ENCODE measurements around the gene KLHDC3.
A peak's percentile ranks its signal among the peaks of the same experiment; 100 is the strongest.
"Not testable (repeated sequence)": the region's sequence is repeated elsewhere in the genome, so short reads cannot be mapped to it uniquely, and the experiment has no call there.

The KLHDC3 gene

DNA sequence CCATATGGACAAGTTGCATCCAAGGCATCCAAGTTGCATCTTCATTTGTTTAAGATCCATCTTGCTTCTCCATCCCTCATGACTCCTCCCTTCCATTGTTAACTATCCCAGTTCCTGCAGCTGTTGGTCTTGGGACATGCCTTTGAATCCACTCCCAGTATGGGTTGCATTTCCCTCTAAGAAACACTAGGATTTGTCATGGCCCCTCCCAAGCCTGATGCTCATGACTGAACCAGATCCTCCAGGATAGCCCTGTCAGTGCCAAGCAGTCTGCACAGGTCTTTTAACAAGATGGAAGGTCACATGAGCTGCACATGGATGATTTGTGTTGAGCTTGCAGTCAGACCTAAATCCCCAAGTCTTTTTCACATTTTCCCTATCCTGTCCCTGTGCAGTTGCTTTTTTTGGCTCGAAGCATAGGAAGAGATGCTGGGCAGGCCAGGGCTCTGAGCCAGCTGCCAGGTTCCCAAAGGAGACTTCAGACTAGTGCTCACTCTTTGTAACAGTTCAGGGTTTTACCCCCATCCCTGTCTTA, 25.5 kb upstream of the KLHDC3 start:
- DNase-seq (ENCODE audit: low read depth) = no peak

DNA sequence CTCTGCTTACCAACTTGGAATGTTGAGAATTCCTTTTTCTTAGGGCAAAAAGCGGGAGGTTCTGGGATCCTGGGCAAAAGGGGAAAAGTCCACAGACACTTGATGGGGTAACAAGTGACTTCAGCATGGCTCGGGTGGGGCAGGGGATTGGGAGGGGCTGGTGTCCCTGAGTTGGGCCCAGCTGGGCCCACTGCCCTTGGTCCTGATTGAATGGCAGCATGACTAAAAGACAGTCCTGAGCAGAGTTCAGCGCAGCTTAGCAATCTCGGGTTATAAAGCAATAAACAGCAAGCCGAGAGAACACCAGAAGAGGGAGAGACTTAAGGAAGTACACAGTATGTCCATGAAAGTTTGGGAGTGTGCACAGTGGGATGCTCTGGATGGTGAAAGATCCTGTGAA, 24.1 kb upstream of the KLHDC3 start:
- DNase-seq (ENCODE audit: low read depth) = no peak

DNA sequence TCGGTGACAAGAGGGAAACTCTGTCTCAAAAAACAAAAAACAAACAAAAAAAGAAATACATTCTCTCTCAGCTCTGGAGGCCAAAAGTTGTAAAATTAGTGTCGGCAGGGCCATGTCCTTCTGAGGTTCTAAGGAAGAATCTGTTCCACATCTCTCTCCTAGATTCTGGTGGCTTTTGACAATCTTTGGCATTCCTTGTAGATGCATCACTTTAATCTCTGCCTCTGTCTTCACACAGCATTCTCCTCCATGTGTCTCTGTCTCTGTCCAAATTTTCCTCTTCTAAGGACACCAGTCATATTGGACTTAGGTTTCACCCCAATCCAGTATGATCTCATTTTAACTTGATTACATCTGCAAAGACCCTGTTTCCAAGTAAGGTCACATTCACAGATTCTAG, 20.6 kb upstream of the KLHDC3 start:
- DNase-seq (ENCODE audit: low read depth) = no peak

DNA sequence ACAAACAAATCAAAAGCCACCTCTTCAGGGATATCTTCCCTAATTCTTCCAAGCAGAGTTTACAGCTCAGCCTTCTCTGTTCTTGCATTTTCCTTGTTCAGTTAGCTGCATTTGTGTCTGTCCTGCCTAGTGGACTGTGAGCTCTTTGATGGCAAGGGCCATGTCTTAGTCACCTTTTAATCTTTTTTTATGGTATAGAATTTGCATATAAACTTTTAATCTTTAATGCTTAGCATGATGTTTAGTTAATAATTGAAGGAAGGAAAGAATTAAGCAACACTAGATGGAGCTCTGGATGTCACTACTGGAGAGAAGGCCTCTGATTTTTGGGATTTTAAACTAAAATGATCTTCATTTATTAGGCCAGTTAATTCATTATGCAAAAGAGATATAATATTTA, 17.5 kb upstream of the KLHDC3 start:
- DNase-seq (ENCODE audit: low read depth) = no peak

DNA sequence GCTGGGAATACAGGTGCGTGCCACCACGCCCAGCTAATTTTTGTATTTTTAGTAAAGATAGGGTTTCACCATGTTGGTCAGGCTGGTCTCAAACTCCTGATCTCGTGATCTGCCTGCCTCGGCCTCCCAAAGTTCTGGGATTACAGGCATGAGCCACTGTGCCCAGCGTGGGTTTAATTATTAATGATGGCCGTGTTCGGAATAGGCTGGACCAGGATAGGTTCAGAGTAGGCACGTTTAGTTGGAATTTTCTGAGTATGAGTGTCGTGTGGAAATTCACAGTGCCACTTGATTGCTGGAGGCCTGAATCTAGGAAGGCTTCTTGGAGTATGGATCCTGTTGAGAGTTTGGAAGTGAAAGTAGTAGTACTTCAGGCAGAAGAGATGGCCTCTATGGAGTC, 15.8 kb upstream of the KLHDC3 start:
- not testable (repeated sequence) for DNase-seq (ENCODE audit: low read depth)

DNA sequence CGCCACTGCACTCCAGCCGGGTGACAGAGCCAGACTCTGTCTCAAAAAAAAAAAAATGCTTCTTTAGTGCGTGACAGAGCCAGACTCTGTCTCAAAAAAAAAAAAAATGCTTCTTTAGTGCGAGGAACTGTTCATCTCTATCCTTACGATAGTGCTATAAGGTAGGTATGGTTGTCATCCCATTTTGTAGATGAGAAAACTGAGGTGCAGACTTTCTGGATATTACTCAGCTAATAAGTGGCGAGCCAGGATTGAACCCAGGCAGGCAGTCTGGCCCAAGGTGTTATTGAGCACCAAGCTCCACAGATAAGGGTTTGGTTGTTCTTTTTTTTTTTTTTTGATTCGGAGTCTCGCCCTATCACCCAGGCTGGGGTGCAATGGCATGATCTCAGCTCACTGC, 12.2 kb upstream of the KLHDC3 start:
- DNase-seq (ENCODE audit: low read depth) = no peak

DNA sequence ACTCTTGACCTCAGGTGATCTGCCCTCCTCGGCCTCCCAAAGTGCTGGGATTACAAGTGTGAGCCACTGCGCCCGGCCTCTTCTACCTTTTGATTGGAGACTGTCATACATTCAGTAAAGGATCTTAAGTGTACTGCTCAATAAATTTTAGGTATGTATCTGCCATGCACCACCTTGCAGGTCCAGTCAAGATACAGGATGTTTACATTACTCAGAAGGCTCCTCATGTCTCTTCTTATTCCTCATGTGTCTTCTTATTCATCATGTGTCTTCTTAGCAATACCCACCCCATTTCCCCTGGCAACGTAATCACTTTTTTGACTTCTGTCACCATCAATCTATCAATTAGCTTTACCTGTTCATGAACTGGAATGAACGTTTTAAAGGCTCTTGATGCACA, 8.2 kb upstream of the KLHDC3 start:
- DNase-seq (ENCODE audit: low read depth) = no peak

DNA sequence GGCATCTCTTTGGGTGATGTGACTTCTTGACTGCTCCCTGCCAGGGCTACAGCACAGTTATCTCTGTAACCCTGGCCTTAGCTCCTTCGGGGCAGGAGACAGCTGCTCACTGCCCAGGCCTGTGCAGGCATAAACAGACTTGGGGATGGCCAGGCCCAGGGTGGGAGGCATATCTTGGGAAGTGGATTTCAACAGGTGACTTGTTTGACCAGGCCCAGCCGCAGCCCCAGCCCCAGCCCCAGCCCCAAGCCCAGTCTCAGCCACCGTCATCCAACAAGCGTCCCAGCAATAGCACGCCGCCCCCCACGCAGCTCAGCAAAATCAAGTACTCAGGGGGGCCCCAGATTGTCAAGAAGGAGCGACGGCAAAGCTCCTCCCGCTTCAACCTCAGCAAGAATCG, 7.8 kb upstream of the KLHDC3 start:
- DNase-seq (ENCODE audit: low read depth) = no peak

DNA sequence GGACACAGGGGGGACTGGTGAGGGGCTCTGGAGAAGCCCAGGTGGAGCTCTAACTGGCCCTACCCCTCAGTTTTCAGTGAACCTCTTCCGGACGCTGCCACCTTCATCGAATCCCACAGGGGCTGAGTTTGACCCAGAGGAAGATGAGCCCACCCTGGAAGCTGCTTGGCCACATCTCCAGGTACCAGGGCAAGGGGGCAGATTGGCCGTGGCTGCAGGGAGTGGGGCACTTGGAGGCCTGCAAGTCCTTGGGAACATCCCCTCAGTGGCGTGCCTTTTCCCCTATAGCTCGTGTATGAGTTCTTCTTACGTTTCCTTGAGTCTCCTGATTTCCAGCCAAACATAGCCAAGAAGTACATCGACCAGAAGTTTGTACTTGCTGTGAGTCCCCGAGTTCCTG, 6.9 kb upstream of the KLHDC3 start:
- DNase-seq (ENCODE audit: low read depth) = no peak

DNA sequence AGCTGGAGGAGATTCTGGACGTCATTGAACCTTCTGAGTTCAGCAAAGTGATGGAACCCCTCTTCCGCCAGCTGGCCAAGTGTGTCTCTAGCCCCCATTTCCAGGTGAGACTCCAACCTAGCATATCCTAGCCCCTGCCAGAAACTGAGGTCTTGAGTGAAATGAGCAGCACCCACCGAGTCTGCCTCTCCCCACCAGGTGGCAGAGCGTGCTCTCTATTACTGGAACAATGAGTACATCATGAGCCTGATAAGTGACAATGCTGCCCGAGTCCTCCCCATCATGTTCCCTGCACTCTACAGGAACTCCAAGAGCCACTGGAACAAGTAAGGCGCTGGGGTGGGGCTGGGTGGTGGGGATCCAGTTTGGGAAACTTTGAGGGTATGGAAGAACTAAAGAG, 4.9 kb upstream of the KLHDC3 start:
- no peak for DNase-seq (ENCODE audit: low read depth)

DNA sequence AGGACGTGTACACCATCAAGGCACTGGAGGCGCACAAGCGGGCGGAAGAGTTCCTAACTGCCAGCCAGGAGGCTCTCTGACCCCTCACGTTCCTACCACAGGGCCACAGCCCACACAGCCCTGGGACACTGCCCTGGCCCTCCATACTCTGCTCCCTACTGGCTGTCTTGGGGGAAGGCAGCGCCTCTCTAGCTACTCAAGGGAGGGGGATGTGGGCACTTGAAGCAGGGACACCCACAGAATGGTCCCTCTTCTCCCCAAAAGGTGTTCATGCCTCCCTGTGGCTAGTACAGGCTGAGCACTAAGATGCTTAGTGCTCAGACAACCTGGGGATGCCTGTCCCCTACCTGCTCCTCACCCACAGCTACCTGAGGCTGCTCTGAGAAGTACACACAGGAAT, 2.8 kb upstream of the KLHDC3 start:
- no peak for DNase-seq (ENCODE audit: low read depth)

DNA sequence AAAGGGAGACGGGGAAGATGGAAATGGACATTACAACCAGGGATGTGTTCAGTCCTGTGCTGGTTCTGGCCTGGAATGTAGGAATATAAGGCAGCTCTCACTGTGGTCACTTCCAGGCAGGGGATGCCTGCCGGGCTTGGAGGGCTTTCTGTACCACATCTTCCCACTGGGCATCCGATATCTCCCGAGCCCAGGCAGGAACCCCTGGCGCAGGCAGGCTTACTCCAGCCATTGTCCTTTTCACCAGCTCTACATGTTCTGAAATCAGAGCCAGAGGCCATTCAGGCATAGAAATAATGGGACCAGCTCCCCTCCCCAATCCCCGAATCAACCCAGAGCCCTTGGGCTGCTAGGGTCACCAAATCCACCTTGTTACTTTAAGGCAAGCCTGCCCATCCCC, 1.7 kb upstream of the KLHDC3 start:
- no peak for DNase-seq (ENCODE audit: low read depth)

DNA sequence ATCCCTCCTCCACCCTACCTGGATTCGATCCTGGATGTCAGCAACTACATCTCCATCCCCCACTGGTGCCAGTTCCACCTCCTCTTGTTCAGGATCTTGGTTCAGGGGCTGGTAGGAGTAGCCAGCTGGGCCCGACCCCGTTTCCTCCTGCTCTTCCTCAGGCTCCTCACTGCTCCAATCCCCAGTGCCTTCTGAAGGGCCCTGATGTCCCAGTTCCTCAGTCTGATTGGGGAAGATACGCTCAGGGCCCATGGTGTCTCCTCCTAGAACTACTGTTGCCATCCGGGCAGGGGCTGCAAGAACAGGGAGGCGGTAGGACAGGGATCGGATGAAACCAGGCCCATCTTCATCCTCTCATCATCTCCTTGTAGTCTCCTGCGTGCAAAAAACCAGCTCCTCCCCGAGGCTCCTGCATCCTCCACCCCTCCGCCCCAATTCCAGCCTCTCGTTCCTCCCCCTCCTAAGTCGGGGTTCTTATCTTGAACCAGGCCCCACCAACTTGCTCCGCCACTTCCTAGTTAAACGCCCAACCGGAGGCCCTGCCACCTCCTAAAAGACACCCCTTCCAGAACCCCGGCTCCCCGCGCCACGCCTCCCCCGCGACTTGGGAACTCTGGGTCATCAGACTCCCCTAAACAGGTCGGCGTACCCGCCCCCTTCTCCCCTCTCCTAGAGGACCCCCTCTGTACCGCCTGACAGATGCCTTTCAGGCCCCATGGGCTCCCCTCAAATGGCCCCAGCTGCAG, 779 bp upstream of the KLHDC3 start:
- peak; percentile 8 for DNase-seq (ENCODE audit: low read depth)

DNA sequence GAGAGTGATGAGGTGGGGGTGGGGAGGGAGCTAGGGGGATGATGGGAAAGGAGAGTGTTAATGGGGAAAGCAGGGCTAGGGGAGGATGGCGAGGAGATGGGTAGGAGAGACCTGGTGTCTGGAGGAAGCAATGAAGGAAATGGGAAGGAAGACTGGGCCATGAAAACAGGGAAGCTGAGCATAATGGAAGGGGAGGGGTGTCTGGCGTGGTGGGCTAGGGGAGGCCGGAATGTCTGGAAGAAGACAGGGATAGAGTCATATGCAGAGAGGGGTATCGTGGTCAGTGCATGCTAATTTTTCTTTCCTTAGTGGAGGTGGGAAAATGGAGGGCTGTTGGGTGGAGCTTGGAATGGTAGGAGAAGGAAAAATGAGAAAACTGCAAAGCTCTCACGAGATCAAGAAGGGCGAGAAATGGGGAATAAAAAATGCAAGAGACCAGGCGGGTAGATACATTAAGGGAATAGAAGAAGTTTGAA, 423 bp downstream of the KLHDC3 start:
- no peak for DNase-seq (ENCODE audit: low read depth)

DNA sequence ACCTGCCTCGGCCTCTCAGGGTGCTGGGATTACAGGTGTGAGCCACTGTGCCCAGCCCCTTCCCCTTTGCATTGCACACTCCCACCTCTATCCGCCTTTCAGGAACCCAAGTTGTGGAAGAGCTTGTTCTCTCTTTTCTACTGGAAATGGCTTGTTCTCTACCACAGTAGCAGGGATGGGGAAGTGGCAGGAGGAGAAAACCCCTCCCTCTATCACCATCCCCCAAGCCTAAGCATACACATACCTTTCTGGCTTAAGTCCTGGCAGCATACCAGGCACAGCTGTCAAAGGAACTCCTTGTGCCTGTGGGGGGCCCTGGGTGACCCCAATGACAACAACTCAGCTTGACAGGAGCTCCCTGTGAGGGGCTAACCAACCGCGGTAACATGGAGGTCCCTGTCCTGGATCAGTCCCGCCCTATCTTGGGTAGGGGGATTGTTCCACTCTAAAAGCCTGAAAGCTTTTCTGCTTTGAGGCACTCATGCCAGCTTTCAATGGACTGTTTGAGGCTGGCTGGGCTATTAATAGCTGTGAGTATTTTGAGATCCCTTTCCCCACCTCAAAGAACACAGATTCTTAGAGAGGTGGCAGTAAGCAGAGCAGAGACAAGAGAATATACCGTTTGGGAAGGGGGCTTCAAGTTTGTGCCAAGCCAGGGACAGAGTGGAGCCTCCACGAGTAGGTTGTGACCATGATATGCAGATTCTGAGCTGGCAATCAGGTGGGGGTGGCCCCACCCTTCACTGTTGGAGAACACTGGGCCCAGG, 2.3 kb downstream of the KLHDC3 start:
- DNase-seq (ENCODE audit: low read depth) = no peak

DNA sequence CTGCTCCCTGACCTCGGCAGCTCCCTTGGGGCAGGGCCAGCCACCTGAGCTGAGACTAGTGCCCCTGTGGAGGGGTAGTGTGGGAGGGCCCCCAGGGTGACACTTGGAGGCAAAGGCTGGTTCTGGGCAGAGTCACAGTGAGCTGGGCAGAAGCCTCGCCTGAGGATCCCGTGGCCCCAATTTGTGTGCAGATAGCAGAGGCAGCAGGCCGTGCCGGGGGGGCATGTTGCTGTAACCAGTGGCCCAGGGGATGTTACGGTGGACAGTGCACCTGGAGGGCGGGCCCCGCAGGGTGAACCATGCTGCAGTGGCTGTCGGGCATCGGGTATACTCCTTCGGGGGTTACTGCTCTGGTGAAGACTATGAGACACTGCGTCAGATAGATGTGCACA, 2.9 kb downstream of the KLHDC3 start:
- DNase-seq (ENCODE audit: low read depth) = no peak

DNA sequence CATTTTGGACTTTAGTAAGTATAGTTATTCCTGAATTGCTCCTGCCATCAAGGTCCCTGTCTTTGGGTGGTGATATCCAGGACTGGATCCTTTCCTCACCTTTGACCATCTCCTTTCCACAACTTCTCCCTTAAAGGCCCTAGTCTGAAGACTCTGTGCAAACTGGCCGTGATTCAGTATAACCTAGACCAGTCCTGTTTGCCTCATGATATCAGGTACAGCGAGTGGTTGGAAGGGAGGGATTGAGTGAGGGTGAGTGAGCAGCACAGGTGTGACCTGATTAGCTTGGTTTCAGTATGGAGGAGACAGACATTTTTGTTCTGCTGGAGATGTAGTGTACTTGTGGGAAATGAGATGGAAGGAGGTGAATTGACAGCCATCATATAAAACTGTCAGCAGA, 5.1 kb downstream of the KLHDC3 start:
- DNase-seq (ENCODE audit: low read depth) = no peak

DNA sequence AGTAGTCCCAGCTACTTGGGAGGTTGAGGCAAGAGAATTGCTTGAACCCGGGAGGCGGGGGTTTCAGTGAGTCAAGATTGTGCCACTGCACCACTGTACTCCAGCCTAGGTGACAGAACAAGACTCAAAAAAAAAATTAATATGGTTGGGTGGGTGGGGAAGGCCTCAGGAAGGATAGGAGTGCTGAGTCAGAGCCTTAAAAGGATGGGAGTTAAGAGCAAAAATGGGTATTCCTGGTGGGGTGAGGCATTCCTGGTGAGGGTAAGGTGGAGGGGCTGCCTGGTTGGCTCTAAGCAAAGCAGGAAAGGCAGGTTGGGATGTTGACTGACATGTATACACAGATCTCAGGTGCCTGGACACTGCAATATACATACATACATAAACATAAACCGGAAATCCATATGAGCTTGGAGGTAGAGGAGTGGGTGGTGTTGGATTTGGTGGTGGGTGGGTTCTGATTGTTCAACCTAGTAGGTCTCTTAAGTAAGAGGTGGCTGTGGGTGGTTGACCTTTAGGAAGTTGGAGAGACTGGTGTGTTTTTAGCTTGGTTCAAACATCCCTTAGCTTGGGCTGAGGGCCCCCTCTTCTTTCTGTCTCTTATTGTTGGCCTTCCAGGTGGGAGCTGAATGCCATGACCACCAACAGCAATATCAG, 6.1 kb downstream of the KLHDC3 start:
- no peak for DNase-seq (ENCODE audit: low read depth)

DNA sequence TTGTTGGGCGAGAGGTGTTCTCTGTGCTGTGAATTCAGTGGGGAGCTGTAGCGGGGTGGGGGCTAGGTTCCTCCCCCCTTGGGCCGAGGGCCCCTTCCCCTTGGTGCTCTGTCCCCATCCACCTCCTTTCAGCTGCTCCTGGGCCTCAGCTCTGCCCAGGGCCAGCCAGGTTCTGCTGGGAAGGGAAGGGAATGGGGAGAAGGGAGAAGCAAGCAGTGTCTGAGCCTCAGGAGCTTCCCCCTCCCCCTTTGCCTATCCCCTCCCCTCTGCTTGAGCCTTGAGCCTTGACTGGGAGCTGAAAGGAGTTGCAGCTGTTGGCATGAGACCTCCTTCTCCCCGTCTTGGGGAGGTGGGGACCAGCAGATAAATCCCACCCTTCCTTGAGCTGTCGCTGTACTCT, 6.8 kb downstream of the KLHDC3 start:
- DNase-seq (ENCODE audit: low read depth) = no peak

DNA sequence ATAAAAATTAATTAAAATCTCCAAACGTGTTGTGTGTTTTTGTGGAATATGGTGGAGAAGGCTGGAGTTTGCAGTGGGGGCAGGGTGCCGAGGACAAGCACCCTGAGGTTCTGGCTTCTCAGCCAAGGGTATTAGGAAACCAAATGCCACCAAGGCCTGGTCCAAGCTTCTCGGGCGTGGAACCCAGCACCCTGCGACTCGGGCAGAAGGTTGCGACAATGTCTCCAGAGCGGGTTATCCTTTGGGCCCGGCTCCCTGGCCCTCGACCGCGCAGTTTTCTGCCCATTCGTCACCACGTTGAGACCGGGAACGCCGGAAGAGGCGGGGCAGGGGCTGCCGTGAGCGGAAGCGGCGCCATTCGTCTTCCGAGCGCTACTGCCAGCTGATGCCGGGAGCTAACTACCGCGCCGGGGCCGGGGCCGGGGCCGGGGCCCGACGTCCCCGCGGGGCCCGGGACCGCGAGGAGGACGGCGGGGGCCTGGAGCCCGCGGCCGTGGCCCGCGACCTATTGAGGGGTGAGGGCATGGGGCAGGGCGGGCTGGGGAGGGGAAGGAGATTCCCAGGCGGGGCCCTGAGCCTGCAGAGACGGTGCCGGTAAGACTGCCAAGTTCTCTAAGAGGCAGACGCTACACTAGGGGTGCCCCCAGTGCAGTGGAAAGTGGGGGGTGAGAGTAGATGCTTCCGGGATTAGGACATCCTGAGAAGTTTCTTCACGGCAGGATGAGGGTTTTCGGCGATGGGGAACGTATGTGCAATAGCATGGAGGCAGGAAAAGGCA, 7.4 kb downstream of the KLHDC3 start, which contains the start of gene RRP36:
RRP36 (plus strand) TSS at position 354 of the 778 bp plus-strand sequence; CDS start at position 386, 32 bp downstream.
- peak; percentile 30 for DNase-seq (ENCODE audit: low read depth)

DNA sequence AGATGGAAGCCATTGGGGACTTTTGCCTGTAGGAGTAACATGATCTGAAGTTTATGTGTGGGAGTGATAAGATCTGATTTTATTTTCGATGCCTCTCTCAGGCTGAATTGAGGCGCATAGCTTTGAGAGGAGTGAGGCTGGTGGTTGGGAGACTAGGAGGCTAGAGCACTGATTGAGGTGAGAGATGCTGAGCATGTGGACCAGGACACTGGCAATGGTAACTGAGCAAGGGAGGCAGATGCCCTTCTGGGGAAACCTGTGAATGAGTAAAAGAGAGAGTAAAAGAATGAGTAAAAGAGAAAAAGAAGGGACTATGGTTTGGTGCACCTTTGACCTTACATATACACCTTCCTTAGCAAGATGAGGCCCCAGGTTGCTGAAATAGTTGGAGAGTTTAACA, 10.4 kb downstream of the KLHDC3 start:
- no peak for DNase-seq (ENCODE audit: low read depth)

DNA sequence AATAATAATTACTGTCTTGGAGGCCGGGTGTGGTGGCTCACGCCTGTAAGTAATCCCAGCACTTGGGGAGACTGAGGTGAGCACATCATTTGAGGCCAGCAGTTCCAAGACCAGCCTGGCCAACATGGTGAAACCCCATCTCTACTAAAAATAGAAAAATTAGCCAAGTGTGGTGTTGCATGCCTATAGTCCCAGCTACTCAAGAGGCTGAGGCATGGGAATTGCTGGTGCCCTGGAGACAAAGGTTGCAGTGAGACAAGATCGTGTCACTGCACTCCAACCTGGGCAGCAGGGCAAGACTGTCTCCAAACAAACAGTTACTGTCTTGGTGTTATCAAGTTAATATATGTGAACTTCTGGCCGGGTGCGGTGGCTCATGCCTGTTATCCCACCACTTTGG, 12.3 kb downstream of the KLHDC3 start:
- DNase-seq (ENCODE audit: low read depth) = no peak
